Stimulated activated CD4-positive, alpha-beta T cell treated with anti-CD3 and anti-CD28 coated beads, Interleukin-1b, Interleukin-23, amount 100 ng/mL, for 24 hours (primary cell): Measurements from ENCODE around the gene PRKCB.

Experiments used
- DNase-seq, 4 experiments: peaks; one replicate each; pipeline ENCODE4 v3.0.0-alpha.2; 2020; ENCODE audit warnings: low read depth in 4 of 4, low spot score in 1 of 4

The PRKCB gene

DNA sequence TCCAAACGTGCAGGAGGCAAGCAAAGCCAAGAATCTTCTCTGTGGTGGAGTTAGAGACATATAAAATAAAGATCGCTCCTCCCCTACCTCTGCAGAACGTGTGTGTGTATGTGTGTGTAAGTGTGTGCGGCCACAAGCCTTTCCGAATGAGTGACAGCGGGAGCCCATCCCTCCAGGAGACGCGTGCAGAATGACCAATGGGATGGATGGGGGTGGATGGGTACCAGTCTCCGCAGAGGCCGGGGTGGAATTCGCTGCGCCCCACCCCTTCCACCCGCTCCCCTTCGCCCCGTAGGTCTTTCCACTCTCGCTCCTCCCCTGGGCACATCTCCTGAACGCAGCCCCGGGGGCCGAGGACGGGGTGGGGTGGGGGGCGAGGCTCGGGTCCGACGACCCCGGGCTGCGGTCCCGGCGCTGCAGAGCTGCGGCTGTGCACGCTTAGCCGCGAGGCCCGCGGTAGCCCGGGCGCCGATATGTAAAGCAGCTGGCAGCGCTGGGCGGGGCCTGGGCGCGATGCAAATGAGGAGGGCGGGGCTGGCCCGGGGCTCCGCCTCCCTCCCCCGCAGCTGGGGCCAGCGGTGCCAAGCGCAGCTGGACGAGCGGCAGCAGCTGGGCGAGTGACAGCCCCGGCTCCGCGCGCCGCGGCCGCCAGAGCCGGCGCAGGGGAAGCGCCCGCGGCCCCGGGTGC is at the start of gene PRKCB:
Gene PRKCB, plus strand, starts transcription at position 594 of the 688 bp plus-strand sequence.
- peak; percentile 80 to 86 (median 82) for DNase-seq

DNA sequence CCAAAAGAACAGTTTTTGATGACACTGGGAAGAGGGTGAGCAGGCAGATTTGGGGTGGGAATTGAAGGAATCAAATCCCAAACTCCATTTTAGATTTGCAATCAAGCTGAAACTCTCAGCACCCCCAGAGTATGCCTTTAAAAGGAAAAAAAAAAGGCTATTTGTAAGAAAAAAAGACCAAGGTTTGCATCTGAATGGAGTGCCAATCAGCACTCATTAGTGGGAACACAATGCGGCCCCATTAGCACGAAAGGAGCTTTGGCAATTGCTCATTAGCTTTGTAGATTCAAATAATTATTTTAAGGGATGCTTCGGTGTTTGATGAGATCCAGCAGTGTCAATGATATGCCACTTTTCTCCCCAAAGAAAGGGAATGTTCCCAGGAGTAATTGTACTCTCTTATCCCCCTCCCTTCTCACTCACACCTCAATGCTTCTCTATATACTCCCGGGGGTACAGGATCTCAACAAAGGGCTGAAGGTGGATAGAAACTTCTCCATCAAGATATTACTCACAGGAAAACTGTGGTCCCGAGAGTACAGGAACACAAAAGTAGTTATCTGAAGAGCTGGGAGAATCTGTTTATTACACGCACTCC is 48.7 kb upstream of the PRKCB start:
- no peak for DNase-seq

DNA sequence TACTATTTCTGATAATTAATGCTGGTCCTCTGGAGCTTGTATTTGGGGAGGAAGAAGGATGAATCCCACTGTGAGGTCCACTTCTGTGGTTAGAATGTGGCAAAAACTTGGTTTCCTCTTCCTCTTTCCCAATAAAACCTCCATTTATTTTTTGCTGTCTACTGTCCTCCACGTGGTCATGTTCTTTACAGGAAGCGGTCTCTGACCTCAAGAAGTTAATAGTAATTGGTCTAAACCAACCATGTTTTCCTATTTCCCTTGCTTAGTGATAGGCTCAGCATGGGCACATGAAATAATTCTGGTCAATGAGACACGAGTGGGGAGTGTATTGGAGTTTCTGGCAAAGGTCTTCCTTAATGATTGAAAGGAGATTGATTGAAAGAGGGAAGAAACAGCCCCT is 47.1 kb upstream of the PRKCB start:
- no peak for DNase-seq

DNA sequence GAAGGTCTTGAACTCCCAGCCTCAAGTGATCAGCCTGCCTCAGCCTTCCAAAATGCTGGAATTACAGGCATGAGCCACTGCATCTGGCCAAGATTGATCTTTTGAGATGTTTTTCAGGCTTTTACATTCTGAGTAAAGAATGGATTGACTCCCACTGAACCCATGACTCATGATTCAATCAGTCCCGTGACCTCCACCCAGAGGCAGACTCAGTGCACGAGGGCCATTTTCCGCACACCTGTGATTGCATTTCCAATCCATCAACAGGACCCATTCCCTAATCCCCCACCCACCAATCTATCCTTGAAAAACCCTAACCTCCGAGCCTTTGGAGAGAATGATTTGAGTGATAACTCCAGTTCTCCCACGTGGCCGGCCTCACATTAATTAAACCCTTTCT is 40.4 kb upstream of the PRKCB start:
- no peak for DNase-seq

DNA sequence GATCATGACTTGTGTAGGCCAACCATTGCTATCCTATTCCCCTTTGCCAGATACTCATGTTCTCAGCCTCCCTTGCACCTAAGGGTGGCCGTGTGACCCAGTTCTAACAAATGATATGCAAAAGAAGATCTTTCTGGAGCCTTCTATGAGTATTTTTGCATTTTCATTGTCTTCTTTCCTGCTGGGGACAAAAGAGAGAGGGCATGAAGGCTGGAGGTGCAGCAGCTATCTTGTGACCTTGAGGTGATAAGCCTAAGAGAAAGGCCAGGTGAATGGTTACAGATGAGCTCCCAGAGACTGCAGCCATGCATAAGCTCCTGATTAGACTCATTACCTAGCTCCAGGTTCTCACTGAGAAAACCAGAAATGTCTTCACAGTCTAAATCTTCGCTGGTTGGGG is 38.8 kb upstream of the PRKCB start:
- DNase-seq, result no peak

DNA sequence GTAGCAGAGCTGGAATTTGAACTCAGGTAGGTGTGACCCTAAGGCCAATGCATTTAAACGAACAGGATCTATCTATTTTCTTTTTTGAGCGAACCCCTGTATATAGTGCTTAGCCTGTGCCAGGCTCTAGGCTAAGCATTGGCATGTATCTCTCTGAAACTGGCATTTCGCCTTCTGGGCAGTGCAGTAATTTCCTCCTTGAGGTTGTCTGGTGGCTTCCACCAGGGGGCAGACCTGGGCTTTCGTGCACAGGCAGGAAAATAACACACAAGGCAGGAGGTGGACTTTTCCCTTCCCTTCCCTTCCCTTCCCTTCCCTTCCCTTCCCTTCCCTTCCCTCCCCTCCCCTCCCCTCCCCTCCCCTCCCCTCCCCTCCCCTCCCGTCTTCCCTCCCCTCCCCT is 34.4 kb upstream of the PRKCB start:
- peak; percentile 62 to 73 (median 70) for DNase-seq

DNA sequence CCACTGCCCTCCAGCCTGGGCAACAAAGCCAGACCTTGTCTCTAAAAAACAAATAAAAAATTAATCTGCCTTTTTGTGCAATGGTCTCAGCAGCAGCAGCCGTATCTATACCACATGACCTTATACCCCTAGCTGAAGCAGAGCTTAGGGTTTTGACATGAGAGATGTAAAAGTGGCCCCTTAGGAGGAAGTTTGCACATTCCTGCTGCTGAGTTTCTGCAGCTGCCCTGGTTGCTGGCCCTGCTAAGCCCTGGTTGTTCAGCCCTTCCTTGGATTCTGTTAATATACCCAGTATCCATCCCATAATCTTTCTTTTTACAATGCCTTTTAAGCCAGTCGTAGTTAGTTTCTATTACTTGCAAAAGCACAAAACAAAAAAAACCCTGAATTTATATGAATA is 33.0 kb upstream of the PRKCB start:
- no peak for DNase-seq

DNA sequence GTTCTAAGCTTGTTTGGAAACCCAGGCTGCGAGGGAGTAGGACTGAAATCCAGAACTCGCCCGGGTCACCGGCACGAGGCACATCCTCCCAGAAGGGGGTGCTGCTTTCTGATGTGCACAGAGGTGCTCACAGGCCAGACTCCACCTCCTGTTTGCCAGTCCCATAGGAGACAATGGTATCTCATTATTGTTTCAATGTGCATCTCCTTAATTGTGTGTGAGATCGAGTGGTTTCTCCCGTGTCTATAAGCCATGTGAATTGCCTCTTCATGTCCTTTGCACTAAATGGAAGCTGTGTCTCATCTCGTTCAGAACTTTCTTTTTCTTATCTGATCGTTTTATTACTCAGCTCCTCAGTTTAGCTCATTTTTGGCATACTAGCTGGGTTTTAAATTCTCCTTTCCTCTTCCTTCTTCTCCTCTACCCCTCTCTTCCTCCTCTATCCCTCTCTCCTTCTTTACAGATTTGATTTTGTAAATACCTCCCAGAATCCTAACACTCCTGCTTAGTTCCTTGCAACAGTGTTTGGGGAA is 32.1 kb upstream of the PRKCB start:
- DNase-seq, result peak; percentile 36 to 67 (median 51)

DNA sequence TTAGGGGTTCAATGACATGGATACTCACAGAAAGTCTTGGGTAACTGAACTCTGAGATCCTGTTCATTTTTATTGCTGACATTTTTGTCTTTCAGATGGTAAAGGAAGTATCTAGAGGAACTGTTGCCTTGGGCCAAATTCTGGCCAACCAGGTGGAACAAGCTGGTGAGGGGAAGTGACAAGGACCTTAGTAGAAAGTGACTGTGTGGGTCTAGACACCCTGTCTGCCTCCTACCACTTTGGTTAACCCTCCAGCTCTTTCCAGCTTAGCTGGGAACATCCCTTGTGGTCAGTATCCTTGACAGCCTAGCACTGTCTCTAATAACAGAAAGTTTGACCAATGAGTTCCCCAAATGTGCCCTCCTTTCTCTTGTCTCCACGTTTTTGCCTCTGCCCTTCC is 28.8 kb upstream of the PRKCB start:
- no peak for DNase-seq

DNA sequence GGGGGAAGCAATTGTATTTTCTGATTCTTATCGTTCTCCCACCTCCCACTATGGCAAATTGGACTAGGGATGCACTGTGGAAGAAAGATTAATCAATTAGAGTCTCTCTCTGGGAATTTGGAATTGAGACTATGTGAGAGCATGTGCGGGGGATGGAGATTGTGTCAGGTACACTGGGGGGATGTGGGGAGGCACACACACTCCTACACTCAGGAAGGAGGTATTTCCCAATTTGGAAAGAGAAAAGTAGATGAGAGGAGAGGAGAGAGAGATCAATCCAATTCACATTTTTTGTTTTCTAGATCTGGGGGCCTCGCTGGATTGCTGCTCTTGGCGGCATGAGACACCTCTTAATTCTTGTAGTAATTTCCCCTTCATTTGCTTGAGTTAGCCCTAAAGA is 14.3 kb upstream of the PRKCB start:
- DNase-seq, result no peak

DNA sequence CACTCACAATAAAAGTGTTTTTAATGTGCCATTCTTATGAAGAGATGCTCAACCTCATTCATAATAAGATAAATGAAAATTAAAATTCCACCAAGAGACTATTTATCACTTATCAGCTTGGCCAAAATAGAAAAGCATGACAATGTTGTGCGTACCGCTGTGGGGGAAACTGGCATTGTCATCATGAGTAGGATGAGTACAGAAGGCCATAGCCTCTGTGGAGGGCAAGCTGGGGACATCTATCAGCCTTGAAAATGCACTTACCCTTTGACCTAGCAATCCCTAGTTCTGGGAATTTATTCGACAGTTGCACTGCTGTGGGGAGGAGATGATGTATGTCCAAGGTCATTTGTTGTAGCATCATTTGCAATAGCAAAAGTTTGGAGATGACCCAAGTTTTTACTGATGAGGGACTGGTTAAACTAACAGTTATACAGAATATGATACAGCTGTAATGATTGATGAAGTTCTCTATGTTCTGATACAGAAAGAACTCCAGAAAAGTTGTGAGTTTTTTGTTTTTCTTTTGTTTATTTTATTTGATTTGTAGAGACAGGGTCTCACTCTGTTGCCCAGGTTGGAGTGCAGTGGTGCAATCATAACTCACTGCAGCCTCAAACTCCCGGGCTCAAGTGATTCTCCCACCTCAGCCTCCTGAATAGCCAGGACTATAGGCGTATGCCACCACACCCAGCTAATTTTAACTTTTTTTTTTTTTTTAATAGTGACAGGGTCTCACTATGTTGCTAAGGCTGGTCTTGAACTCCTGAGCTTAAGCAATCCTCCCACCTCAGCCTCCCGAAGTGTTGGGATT is 13.7 kb upstream of the PRKCB start:
- DNase-seq, result no peak

DNA sequence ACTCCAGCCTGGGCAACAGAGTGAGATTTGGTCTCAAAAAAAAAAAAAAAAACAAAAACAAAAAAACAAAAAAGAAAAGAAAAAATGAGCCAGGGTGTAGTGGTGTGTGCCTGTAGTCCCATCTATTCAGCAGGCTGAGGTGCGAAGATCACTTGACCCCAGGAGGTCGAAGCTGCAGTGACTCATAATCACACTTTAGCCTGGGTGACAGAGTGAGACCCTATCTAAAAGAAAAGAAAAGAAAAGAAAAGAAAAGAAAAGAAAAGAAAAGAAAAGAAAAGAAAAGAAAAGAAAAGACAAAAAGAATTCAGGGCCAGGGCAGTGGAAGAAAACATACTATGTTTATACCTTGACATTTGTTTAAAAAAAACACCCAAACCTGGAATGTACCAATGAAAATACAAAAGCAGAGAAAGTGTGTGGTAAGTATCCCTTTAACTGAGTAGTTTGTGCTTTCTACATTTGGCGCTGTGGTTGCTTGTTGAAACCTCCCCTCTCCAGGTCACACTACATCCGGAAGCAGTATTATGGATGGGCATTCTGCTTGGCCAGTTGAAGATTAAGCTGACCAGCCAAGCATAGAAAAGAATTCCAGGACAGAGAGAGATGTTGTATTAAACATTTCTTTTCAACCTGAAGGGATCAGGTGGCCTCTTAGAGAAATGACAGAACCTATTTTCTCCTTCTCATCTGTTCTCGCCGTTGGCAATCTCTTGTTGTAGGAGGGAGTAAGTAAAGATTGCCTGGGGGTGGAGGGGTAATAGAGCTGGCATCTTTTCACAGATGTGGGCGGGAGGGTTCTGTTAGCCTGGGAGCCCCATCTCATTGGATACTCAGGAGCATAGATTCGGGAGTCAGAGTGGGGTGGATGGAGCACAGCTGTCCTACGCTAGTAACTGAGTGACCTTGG is 12.1 kb upstream of the PRKCB start:
- DNase-seq, result no peak

DNA sequence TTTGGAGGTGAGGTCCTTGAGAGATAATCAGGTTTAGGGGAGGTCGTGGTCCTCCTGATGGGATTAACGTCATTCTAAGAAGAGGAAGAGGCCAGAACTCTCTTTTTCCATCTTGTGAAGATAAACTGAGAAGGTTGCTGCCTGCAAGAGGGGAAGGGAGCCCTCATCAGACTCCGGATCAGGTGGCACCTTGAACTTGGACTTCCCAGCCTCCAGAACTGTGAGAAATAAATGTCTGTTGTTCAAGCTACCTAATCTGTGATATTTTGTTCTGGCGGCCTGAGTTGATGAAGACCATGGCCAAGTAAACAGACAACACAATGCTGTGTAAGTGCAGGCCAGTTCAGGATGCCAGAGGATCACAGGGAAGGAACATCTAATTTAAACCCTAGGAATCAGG is 10.9 kb upstream of the PRKCB start:
- DNase-seq, result no peak

DNA sequence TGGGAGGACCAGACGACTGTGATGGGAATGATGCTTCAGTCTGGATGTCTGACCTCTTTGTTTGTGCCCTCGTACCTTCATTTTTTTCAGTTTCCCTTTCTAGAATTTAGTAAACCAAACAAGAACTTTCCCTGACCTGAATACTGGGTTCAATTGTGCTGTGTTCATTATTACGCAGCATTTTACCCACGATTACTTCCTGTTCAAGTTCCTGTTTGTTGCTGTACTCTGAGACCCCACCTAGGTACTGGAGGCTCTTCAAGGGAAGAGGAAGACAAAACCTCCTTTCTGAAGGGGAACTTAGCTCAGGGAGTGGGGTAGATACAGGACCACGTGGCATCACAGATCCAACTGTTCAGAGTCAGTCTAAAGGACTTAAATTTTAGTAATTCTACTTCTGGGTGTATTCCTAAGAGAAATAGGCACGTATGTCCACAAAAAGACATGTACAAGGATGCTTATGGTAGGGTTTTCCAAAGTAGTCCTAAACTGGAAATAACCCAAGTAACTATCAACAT is 9.2 kb upstream of the PRKCB start:
- no peak for DNase-seq

DNA sequence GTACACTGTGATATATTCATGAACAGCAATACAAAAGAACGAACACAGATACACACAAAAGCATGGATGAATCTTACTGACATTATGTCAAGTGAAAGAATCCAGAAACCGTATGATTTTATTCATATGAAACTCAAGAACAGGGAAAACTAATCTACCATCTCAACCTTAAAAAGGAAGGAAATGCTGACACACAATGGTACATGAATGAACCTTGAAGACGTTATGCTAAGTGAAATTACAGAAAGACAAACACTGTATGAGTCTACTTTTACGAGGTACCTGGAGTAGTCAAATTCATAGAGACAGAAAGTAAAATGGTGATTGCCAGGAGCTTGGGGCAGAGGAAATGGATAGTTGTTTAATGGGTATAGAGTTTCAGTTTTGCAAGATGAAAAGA is 8.7 kb upstream of the PRKCB start:
- no peak for DNase-seq

DNA sequence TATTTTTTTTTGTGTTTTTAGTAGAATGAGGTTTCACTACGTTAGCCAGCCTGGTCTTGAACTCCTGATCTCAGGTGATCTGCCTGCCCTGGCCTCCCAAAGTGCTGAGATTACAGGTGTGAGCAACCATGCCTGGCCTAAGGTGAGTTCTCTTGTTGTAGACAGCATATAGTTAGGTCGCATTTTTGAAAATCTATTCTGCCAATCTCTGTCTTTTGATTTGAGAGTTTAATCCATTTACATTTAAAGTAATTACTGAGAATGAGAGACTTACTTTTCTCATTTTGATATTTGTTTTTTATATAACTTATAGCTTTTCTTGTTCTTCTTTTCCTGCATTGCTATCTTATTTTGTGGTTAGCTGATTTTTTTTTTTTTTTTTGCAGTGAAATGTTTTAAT is 6.3 kb upstream of the PRKCB start:
- no peak for DNase-seq

DNA sequence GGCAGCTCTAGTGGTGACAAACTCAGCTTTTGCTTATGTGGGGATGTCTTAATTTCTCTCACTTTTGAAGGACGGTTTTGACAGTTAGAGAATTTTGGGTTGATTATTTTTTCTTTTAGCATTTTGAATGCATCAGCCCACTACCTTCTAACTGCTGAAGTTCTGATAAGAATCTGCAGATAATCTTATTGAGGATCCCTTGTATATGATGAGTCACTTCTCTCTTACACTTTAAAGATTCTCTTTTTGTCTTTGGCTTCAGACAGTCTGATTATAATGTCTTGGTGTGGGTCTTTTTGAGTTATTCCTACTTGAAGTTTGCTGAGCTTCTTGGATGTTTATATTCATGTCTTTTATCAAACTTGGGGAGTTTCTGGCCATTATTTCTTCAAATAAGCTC is 5.5 kb upstream of the PRKCB start:
- DNase-seq, result no peak

DNA sequence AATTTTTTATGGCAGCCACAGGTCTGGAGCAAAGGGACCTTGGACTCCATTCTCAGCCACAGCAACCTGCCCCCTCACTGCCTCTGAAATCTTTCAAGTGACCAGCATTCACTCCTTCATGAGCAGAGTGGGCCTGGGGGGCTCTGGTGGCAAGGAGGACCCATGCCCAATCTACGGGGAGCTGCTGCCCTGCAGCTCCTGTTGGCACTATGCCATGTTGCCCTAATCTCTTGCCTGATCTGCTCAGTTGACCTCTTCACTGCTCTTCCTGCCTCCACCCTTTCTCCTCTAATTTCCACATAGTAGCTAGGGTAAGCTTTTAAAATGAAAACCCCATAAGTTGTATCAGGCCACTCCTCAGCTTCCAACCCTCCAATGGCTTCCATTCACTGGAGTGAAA is 2.9 kb upstream of the PRKCB start:
- DNase-seq, result no peak

DNA sequence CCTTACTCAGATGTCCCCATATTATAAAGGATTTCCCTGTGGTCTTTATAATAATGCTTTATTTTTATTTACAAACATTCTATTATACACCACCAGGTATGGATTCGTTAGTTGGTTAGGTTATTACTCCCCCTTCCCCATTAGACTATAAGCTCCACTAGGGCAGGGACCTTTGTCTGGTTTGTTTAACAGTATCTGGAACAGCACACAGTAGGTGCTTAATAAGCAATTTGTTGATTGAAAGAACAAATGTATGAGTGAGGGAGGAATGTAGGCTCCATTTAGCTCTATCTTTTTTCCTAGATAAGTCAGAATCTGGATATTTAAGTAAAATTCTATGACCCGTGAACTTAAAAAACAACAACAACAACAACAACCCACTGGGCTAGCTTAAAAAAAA is 2.3 kb upstream of the PRKCB start:
- DNase-seq, result no peak

DNA sequence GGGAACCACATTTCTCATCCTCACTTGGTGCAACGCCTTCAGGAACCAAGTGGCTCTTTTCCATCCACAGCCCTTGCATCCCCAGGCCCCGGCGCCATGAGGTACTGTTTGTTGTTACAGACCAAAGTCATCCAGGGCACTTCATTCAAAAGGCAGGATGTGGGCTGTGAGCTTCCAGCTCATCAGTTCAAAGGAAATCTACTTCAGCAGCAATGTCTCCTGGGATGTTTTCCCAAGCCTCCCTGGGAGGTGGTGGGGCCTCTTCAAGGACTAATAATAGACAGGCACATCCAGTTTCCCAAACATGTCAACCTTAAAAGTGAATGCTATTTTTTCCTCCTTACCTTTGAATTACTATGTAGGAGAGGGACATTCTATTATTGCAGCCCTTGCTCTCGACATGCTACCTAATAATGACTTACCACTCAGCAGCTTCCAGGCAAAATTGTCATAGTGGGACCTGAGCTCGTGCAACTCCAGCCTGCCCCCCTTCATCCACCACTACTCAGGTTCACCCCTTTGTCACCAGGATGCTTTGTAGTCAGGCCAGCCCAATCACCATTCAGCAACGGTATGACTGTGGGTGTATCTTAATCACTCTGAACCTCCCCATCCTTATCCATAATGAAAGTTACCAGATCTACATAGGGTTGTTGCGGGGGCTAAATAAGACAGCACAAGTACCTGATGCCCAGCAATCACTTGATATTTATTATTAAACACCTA is 1.7 kb upstream of the PRKCB start:
- DNase-seq, result no peak
